ENCODE data around the gene B3GNT8.
"Not testable (repeated sequence)": the region's sequence is repeated elsewhere in the genome, so short reads cannot be mapped to it uniquely, and the experiment has no call there.

The B3GNT8 gene

DNA sequence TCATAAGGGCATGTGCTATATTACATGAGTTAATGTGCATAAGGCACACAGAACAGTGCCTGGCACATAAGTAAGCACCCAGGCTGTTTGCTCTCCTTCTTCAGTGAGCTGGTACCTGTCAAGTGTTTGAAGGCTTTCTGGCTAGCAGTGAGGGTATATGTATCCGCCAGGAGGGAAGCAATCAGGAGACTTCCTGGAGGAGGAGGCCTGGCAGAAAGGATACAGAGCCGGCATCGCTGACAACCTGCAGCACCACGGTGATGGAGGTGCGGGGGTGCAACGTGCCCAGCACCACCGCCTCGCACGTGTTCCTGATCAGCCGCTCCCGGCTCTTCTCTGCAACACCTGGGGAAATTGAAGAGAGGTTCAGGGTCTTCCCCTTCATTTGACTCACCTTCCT, 35.6 kb downstream of the B3GNT8 start:
- no peak for DNase-seq (ENCODE audit: low spot score)

DNA sequence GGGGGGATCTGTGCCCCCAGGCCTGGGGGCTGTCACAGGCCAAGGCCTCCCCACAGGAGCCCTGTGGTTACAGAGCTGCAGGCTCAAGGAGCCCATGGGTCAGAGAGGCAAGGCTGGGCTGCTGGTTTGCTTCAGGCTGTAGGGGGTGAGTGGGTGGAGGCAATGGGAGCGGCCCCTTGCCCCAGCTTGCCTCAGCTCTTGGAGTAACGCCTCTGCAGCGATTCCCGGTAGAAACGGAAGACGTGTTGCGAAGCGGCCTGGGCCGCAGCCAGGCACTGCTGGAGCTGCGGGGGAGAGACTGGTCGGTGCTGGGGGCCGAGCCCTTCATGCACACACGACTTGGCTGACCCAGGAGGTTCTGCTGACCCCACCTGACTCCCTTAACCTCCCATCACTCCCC, 40.7 kb downstream of the B3GNT8 start:
- DNase-seq (ENCODE audit: low spot score): no peak

DNA sequence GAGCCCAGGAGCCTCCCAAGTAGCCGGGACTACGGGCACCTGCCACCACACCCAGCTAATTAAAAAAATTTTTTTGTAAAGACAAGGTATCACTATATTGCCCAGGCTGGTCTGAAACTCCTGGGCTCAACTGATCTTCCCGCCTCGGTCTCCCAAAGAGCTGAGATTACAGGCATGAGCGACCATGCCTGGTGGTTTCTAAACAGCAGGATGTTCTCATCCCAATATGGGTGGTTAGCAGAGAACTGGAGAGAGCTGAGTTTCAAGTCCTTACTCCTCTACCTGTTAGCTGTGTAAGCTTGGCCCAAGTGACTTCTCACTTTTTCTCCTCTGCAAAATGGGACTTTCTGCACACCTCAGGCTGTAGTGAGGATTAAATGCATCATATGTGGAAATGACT, 42.8 kb downstream of the B3GNT8 start:
- DNase-seq (ENCODE audit: low spot score): no peak

DNA sequence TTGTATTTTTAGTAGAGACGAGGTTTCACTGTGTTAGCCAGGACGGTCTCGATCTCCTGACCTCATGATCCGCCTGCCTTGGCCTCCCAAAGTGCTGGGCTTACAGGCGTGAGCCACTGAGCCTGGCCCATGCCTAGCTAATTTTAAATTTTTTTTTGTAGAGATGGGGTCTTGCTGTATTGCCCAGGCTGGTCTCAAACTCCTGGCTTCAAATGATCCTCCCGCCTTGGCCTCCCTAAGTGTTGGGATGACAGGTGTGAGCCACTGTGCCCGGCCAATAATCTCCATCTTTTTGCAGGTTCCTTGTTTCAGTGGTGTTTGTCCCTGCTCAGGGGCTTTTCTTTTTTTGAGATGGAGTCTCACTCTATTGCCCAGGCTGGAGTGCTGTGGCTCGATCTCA, 45.6 kb downstream of the B3GNT8 start:
- not testable (repeated sequence) for DNase-seq (ENCODE audit: low spot score)

DNA sequence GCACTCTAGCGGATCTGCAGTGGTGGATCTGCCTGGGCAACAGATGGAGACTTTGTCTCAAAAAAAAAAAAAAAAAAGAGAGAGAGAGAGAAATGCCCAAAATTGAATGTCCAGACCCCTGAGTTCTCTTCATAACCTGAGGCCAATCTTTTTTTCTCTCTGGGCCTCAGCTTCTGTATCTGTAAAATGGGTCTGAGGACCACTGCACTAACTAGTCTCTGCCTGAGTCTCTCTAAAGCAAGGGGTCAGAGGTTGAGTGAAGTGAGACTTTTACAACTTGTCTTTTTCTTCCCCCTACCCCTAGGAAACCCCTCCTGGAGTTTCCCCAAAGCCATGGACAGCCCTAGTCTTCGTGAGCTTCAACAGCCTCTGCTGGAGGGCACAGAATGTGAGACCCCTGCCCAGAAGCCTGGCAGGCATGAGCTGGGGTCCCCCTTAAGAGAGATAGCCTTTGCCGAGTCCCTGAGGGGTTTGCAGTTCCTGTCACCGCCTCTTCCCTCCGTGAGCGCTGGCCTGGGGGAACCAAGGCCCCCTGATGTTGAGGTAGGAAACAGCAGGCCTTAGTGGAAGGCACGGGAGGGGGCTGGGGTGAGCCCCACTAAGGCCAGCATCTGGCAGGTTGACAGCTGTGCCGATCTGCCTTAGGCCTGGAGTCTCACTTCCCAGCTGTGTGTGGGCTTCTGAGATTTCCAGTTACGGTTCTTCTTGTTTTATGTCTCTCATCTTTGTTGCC, 49.0 kb downstream of the B3GNT8 start:
- DNase-seq (ENCODE audit: low spot score): no peak

DNA sequence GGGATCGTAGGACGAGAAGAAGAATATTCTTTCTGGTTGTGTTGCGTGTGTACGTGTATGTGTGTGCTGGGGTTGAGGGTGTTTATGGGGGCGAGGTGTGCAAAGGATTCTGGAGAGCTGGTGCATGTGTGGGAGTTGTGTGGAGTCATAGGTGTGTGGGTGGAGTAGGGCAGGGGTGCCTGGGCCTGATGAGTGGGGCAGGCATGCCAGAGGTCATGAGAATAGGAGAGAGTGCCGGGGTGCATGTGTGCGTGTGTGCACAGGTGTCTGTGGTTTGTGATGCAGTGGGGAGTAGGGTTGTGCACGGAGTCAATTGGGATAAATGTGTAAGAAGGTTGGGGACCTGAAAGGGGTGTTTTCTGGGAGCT, 50.2 kb downstream of the B3GNT8 start:
- DNase-seq (ENCODE audit: low spot score): no peak

DNA sequence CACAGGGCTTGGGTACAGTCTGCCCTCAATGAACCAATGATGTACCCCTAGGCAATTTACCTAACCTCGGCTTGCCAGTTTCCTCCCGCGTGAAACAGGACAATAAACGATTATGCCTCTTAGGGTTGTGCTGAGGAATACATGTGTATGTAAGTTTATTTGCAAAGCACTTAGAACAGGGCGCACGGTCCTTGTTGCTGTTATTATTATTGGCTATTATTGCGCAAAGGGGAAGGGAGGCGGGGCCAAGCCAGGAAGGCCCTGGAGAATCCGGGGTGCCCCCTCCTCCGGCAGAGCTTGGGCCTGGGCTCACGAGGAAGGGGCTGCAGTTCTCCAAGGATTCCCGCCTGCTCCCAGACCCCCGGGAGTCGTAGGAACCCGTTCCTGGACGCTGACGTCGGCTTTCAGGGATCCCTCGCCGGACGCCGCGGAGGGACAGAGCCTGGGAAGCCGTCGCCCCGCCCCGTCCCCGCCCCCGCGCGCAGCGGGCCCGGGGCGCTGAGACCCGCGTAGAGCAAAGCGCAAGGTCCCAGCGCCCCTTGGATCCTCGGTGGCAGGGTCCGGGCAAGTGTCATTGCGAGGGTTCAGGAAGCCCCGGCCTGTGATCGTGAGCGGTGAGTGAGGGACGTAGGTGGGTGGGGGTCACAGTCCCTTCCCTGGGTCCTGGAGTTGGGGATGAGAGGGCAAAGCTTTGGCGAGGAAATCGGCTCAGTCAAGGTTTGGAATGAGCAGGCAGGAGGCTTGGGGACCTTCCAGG, 50.8 kb downstream of the B3GNT8 start, which contains the start of gene TMEM91:
Gene TMEM91, plus strand, starts transcription at position 293 of the 757 bp plus-strand sequence. CDS start 1,777 bp downstream, outside the sequence.
- no peak for DNase-seq (ENCODE audit: low spot score)
